HG03565 (cell line): ENCODE data around the gene CACNA2D1.
"Not testable (repeated sequence)": the region's sequence is repeated elsewhere in the genome, so short reads cannot be mapped to it uniquely, and the experiment has no call there.

Experiments
- ATAC-seq: cut with Tn5 transposase; IDR thresholded peaks from one replicate; pipeline ENCODE4 v1.9.1; 2021; ENCODE audit warnings: mild to moderate bottlenecking, moderate library complexity; ENCODE audit not compliant: unreplicated experiment

Gene CACNA2D1

GRCh38 chr7:82393840-82394220 is 49.7 kb downstream of the CACNA2D1 start:
- no peak for ATAC-seq

GRCh38 chr7:82393076-82393839 is 50.3 kb downstream of the CACNA2D1 start:
- ATAC-seq, result no peak

GRCh38 chr7:82390936-82391335 is 52.6 kb downstream of the CACNA2D1 start:
- no peak for ATAC-seq

- no peak for ATAC-seq
Measured at GRCh38 chr7:82389876-82390275, 53.7 kb downstream of the CACNA2D1 start.

- no peak for ATAC-seq
Measured at GRCh38 chr7:82388138-82388537, 55.4 kb downstream of the CACNA2D1 start.

- not testable (repeated sequence) for ATAC-seq
Measured at GRCh38 chr7:82386571-82386970, 57.0 kb downstream of the CACNA2D1 start.

- no peak for ATAC-seq
Measured at GRCh38 chr7:82384779-82385178, 58.8 kb downstream of the CACNA2D1 start.

GRCh38 chr7:82384051-82384464 is 59.5 kb downstream of the CACNA2D1 start:
- peak; percentile 76 for ATAC-seq

GRCh38 chr7:82382276-82382675 is 61.3 kb downstream of the CACNA2D1 start:
- no peak for ATAC-seq

- ATAC-seq, result no peak
Measured at GRCh38 chr7:82376739-82377138, 66.8 kb downstream of the CACNA2D1 start.

- no peak for ATAC-seq
Measured at GRCh38 chr7:82375713-82376112, 67.9 kb downstream of the CACNA2D1 start.

- ATAC-seq, result no peak
Measured at GRCh38 chr7:82375129-82375528, 68.4 kb downstream of the CACNA2D1 start.

GRCh38 chr7:82373926-82374635 is 69.5 kb downstream of the CACNA2D1 start:
- no peak for ATAC-seq

- ATAC-seq, result no peak
Measured at GRCh38 chr7:82364671-82365070, 78.9 kb downstream of the CACNA2D1 start.

- ATAC-seq, result no peak
Measured at GRCh38 chr7:82364048-82364447, 79.5 kb downstream of the CACNA2D1 start.

- ATAC-seq, result no peak
Measured at GRCh38 chr7:82362129-82362706, 81.4 kb downstream of the CACNA2D1 start.

GRCh38 chr7:82360591-82361368 is 82.8 kb downstream of the CACNA2D1 start:
- no peak for ATAC-seq

- ATAC-seq, result no peak
Measured at GRCh38 chr7:82359426-82359825, 84.2 kb downstream of the CACNA2D1 start.

GRCh38 chr7:82358923-82359322 is 84.7 kb downstream of the CACNA2D1 start:
- no peak for ATAC-seq

- ATAC-seq, result no peak
Measured at GRCh38 chr7:82358009-82358578, 85.5 kb downstream of the CACNA2D1 start.

GRCh38 chr7:82348251-82348650 is 95.3 kb downstream of the CACNA2D1 start:
- no peak for ATAC-seq
